HG02759 (cell line): Measurements from ENCODE around the gene SSUH2.
"Not testable (repeated sequence)": the region's sequence is repeated elsewhere in the genome, so short reads cannot be mapped to it uniquely, and the experiment has no call there.

ENCODE experiments used
- ATAC-seq: cut with Tn5 transposase; IDR thresholded peaks from one replicate; pipeline ENCODE4 v1.9.1; 2021; ENCODE audit warnings: mild to moderate bottlenecking, moderate library complexity; ENCODE audit not compliant: unreplicated experiment

The SSUH2 gene

DNA sequence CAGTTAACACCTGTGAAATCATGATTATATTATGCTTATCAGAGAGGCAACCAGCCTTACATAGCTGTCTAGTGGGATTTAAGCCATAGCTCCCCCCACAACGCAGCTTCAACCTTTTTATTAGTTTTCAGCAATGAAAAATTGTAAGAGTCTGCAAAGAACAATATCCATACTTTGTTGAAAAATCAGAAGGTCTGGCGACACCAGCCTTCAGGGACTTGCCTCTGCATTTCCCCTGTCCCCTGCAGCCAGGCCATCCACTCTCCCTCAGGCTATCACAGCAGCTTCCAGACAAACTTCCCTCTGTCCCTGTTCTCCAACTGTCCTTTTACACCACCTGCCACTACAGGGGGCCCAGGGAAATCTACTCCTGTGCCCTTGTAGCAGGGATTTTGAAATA, 59.9 kb downstream of the SSUH2 start:
- ATAC-seq = no peak

DNA sequence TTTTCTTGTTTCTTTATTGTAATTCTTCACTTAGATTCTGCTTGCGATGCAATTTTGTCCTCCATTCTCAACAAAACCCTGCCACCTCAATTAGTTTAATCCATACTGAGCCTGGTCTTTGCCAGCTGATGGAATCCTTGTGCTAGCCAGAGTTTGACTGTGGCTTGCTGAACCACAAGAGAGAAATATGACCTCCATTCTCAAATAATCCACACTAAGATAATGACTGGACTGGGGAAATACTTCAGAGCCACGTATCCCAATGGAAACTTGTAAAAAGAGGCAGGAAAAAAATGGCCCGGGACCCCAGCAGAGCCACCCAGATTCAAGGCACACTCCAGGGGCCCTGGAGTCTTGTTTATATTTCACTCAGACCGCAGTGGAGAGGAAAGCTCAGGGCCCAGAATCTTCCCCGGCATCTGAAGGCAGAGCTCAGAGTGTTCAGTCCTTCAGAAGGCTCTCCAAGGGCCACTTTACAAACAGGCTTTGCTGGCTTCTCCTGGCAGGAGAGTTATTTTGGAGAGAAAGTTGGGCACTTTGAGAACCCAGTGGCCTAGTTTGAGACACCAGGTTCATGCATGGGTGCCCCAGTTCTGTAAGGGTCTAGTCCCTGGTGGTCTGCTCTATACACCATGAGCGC, 62.7 kb downstream of the SSUH2 start:
- ATAC-seq = no peak

DNA sequence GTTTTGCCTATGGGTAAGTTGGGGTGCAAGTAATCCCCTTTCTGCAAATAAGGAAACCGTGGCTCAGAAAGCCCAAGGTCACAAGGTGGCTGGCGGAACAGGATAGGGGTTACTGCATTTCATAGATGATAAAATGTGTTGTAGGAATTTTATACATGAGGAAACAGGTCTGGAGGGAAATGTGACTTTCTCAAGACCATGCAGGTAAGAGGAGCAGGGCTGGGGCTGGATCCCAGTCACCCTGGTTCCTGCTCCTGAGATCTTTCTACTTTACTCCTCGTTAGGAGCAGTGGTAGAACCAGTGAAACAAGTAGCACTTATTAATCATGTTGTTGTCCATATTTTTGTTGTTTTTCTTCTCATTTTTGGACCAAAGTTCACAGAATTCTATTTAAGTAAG, 63.2 kb downstream of the SSUH2 start:
- ATAC-seq = no peak

DNA sequence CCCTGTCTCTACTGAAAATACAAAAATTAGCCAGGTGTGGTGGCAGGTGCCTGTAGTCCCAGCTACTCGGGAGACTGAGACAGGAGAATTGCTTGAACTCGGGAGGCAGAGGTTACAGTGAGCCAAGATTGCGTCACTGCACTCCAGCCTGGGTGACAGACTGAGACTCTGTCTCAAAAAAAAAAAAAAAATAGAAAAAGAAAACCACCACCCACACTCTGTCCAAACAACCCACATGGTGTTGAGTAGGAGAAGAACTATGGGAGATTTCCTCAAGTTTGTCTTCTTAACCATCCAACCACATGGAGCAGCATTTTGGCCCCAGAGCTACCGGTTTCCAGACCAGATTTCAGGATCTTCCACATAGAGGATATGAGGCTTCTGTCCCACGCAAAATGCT, 64.2 kb downstream of the SSUH2 start:
- ATAC-seq = not testable (repeated sequence)

DNA sequence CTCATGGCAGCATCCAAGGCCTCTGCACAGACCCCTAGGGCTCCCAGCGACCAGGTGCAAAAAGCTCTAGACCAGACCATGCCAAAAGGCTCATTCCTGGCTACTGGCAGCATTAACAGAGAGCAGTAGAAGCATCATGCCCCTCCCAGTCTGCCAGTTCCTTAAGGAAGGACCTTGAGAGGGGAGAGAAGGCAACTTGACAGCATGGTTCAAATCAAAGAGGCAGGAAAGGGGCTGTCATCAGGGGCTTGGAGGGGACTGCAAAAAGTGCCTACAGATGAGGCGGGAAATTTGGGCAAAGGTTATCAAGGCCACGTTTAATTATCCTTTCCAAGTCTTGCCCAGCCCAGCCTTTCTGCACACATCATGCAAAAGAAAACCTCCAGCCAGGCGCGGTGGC, 64.7 kb downstream of the SSUH2 start:
- ATAC-seq = no peak

DNA sequence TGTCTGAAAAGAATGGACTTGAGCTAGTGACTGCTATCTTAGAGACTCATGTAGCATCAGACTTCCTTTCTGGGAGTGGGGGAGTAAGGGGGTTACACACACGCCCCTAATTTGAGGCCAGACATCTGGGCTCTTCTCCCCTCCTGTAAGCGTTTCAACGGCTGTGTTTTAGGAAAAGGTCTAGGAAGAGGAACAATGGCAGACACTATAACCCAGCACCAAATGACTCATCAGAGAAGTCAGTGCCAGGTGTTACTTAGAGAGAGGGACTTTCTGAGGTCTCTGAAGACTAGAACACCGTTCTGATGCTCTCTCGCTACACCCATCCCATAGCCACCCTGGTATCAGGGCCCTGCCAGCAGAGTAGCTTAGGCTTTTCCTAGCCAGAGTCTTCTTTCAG, 65.5 kb downstream of the SSUH2 start:
- peak; percentile 98 for ATAC-seq

DNA sequence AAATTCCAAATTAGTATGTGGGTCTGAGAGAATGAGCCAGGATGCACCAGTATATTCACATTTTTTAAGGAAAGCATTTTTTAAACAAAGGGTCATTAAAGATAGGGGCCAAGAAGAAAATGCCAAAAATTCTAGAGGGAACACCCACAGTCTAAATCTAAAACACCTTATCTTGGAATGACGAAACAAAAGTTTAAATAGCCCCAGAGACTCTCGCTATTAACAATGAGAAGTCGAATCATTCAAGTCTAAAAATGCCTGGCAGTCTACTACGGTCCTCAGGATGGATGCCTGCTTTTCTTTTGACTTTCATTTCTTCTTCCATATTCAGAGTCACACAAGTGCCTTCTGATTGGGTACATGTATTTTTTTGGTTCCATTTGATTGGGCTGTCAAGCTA, 66.3 kb downstream of the SSUH2 start:
- ATAC-seq = peak; percentile 24

DNA sequence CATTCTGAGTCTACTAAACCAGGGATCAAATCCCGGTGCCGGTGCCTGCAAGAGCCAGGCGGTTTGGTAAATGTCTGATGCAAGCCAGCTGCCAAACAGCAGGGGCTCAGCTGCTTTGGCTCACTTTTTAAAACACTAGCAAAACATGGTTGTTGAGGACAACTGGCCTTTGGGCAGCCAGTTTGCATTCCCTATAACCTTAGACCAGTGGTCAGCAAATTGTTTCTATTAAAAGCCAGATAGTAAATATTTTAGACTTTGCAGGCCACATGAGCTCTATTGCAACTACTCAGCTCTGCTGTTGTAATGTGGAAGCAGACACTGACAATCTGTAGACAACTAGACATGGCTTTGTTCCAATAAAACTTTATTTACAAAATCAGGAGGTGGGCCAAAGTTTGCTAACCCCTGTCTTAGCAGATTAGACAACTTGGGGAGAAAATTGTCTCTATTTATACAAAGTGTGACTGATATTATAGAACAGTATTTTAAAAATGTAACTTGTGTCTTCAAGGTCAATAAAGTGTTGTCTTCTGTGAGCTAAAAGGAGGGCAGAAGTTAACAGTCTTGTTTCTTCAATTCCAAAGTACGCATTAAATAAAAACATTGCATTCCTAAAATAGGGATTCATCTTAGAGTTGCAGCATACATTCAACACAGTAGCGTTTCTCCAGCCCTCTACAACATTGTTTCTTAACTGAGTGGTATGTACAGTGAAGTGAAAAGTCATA, 67.6 kb downstream of the SSUH2 start:
- ATAC-seq = no peak

DNA sequence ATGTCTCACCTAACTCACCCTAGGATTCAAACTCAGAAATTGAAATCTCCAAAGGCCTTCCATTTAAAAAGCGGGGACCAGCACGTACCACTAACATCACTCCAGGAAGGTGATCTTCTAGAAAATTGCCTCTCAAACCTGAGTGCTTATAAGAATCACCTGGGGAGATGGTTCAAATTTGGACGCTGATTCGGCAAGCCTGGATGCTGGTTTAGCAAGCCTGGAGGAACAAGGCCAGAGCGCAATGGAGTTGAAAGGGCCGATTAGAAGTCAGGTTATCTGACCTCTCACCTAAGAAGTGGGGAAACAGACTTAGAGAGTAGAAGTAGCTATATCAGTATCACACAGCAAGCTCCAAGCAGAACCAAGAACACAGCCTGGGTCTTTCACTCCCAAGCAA, 68.2 kb downstream of the SSUH2 start:
- no peak for ATAC-seq

DNA sequence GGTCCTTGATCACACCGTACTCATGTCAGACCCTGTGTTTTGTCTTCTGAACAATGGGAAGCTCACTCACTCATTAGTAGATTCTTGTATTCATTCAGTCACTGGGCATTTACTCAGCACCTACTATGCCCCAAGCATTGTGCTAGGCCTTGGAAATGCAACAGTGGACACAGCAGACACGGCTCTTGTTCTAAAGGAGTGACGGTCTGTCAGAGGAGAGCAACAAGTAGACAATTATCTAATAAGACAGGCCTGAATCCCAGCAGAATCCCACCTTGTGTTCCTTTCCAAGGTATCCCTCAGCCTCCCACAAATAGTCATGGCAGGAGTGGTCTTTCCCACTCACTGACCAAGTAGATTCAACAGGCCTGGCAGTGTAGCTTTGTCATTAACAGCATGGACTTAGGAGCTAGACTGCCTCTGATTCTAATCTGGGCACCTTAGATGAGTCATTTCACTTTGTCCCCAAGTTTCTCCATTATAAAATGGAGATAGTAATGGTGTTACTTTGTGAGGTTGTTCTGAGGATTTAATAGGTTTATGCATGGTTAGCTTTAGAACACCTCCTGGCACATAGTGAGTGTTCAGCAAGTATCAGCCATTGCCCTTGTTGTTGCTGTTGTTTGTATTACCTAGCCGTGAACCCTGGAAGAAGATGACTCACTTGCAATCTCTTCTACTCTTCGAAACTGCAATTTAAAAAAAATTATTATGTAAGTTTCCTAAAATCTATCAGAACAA, 69.1 kb downstream of the SSUH2 start:
- no peak for ATAC-seq

DNA sequence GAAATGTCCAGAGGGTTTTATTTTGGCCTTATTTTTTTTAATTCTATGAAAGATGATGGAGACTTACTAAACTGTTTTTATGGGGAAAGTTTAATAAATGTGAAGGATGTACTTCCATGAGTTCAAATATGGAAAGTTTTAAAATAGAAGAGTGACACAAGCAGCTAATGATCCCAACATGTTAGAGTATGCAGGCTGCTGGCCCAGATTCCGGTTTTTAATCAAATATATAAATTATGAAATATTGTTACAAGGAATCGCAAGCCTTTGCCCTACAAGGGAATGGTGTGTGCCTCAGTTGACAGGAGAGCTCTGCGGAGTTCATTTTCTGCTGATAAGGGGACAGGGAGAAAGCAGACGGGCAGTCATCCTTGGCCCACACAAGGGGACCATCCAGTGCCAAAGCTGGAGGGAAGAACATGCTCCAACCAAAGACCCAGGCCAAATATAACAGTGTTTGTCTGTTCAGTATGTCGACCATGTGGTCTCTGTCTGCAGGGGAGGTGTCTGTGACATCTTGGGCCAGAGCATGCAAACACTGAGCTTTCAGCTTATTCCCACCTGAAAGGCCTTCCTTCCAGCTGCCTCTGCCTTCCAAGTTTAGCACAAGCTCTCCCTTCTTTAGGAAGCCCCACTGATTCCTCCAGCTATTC, 69.8 kb downstream of the SSUH2 start:
- no peak for ATAC-seq

DNA sequence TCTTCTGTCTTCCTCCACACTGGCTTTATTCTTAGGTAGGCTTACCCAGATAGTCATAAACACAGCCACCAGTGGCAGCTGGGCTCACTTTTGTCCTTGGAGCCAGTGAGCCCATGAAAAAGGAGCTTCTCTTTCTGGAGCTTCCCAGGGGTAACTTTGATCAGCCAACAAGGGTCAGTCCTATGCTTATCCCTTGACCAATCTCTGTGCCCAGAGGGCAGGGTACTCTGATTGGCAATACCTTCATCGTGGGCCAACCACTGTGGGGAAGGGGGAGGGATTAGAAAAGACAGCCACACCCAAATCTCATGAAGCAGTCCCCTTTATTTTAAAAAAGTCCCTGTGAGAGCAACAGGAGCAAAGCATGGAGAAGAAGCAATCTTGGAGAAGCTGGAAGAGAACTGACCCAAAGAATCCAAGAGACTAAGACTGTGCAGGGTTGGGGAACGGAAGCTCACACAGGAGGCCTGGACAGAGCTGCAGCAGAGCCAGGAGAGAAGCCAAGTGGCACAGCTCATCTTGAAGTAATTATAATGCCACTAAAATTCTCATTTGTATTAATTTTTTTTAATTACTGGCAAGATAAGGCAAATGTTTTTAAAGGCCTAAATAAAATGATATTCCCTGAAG, 70.4 kb downstream of the SSUH2 start:
- no peak for ATAC-seq

DNA sequence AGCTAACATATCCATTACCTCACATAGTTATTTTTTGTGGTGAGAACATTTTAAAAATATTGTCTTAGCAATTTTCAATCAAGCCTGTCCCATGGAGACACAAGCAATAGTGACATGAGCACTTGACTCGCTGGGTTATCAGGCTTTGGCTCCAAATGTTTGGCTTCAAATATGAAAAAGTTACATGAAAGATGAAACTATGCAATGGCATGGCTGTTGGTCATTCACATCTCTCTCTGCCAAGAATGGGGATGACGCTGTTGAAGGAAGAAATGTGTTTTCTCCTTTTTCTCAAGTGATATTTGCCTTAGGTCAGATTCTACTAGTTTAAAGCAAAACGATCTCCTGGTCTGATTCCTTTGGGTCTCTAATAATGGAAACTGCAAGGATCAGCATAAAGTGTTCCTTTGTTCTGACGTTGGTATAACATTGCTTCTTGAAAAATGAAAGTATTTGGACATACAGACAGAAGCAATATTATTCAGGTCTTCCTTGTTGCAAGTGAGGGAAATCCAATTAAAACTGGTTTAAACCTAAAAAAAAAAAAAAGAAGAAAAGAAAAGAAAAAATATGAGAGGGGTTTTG, 71.2 kb downstream of the SSUH2 start:
- ATAC-seq = no peak

DNA sequence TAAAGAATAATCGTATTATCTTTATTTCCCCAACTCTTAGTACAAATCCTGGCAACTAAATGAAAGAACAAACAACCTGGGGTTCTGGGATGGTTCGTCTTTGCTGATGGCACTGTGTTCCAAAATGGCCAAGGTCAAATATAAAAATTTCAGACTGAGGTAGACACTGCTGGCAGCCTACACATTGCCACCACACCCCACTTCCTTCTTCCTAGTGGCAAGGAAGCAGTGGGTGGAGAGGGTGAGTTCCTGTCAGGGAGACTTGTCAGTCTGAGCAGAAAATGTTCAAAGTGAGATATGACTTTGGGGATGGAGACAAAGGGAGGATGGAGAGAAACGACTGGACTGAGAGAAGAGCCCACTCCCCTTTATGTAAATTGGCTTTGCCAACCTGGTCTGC, 73.3 kb downstream of the SSUH2 start:
- no peak for ATAC-seq
